Femur (tissue), 1 donor: ENCODE results near the gene HGS.
"Not testable (repeated sequence)": the region's sequence is repeated elsewhere in the genome, so short reads cannot be mapped to it uniquely, and the experiment has no call there.

Experiments
- DNase-seq: peaks from one replicate; pipeline ENCODE4 v3.0.0-alpha.2; 2017

The HGS gene

GRCh38 chr17:81720267-81721071 is 36.7 kb downstream of the HGS start:
- no peak for DNase-seq

GRCh38 chr17:81722184-81723120 is 38.6 kb downstream of the HGS start:
- peak; percentile 58 for DNase-seq

GRCh38 chr17:81723651-81724209 is 39.9 kb downstream of the HGS start:
- no peak for DNase-seq

- DNase-seq: no peak
These were observed 41.6 kb downstream of the HGS start for GRCh38 chr17:81725439-81725838.

GRCh38 chr17:81726004-81726403 is 42.2 kb downstream of the HGS start:
- no peak for DNase-seq

GRCh38 chr17:81727324-81728031 is 43.7 kb downstream of the HGS start:
- DNase-seq: no peak

- DNase-seq: peak; percentile 84
These were observed 49.9 kb downstream of the HGS start for GRCh38 chr17:81733507-81734404.

- DNase-seq: no peak
These were observed 50.8 kb downstream of the HGS start for GRCh38 chr17:81734405-81735263.

- DNase-seq: no peak
These were observed 51.7 kb downstream of the HGS start for GRCh38 chr17:81735264-81736102.

GRCh38 chr17:81737947-81738800 is 54.4 kb downstream of the HGS start:
- no peak for DNase-seq

- no peak for DNase-seq
These were observed 55.1 kb downstream of the HGS start for GRCh38 chr17:81738801-81739393.

GRCh38 chr17:81739593-81739992 is 55.8 kb downstream of the HGS start:
- DNase-seq: not testable (repeated sequence)

- DNase-seq: no peak
These were observed 56.7 kb downstream of the HGS start for GRCh38 chr17:81740395-81740961.

GRCh38 chr17:81741049-81741593 is 57.3 kb downstream of the HGS start:
- no peak for DNase-seq

- no peak for DNase-seq
These were observed 58.0 kb downstream of the HGS start for GRCh38 chr17:81741594-81742452.
